Thyroid gland (tissue), 4 donors: ENCODE data around the gene SERPINA4. TPM values are rescaled to one million over a fixed set of nuclear protein-coding genes. Genes with fewer than 3 reads are reported as not detected.

Experiments
- DNase-seq, 2 donors: peaks; one replicate each; pipeline ENCODE4 v3.0.0-alpha.2; 2019
- H3K27ac ChIP-seq, 3 donors: fragments of 200-600 bp; sonication (generic); 1 replicate in 2 of 3; 2 replicates in 1 of 3; pipeline ENCODE4 v1.5.1; 2016 to 2019; ENCODE audit warnings: mild to moderate bottlenecking in 1 of 3, moderate library complexity in 1 of 3
- H3K27me3 ChIP-seq: fragments of 200-600 bp; sonication (generic); one replicate; pipeline ENCODE4 v1.5.1; 2019
- H3K36me3 ChIP-seq, 2 donors: fragments of 200-600 bp; sonication (generic); one replicate each; pipeline ENCODE4 v1.5.1; 2016 to 2019
- H3K4me1 ChIP-seq, 2 donors: fragments of 200-600 bp; sonication (generic); one replicate each; pipeline ENCODE4 v1.5.1; 2017 to 2019
- H3K4me3 ChIP-seq, 3 donors: fragments of 200-600 bp; sonication (generic); replicated peaks in 1 of 3; 1 replicate in 2 of 3; 2 replicates in 1 of 3; pipeline ENCODE4 v1.5.1; 2016; ENCODE audit warnings: mild to moderate bottlenecking in 1 of 3
- H3K9me3 ChIP-seq: fragments of 200-600 bp; sonication (generic); one replicate; pipeline ENCODE4 v1.5.1; 2017
- CTCF ChIP-seq, 6 experiments: fragments of 200-600 bp in 3 of 6; fragments of 450-650 bp in 3 of 6; sonication (generic) in 3 of 6; IDR thresholded peaks; one replicate each; pipeline ENCODE4 v1.5.1; 2016 to 2019; ENCODE audit warnings: antibody characterized with exemption in 6 of 6, mild to moderate bottlenecking in 2 of 6, inconsistent platforms in 1 of 6, moderate library complexity in 1 of 6
- POLR2A ChIP-seq, 2 donors: fragments of 450-650 bp; IDR thresholded peaks; one replicate each; pipeline ENCODE4 v1.6.1; 2017; ENCODE audit warnings: antibody characterized with exemption in 2 of 2, mild to moderate bottlenecking in 2 of 2, moderate library complexity in 1 of 2
- WGBS, 2 donors: methylation state at CpG; one replicate each; pipeline ENCODE4 v1.1.5; 2017; 5-methylcytosine and 5-hydroxymethylcytosine counted together
- intact Hi-C: fragments of 100-400 bp; cut with DNase I; formaldehyde crosslinking; loops from one replicate; pipeline ENCODE4 v1.15.1; 2023
- total RNA-seq, 4 donors: library from RNA; depleted of rRNA; stranded (reverse); fragments of >200 nt; gene quantifications; one replicate each; pipeline ENCODE4 v1.2.3, GENCODE V29; 2016

Gene SERPINA4
- total RNA-seq, 4 donors from 2014 or later, result not detected

- Histone ChIP-seq H3K4me1 (no peaks in the 10 kb centered on the region), H3K4me3 (no peak overlapping the region), H3K27me3 (no peaks in the 10 kb centered on the region), H3K9me3 (no peaks in the 10 kb centered on the region), H3K27ac (no peak overlapping the region), H3K36me3 (no peaks in the 10 kb centered on the region)
- TF ChIP-seq POLR2A (IDR thresholded peaks at IDR 0.05), result no peak
- no peak for TF ChIP-seq CTCF (IDR thresholded peaks at IDR 0.05)
- no peak for DNase-seq
- intact Hi-C loops, result no loop called here
These were observed 29.8 kb downstream of the SERPINA4 start for GRCh38 chr14:94591073-94591472.

GRCh38 chr14:94591871-94592270, 30.6 kb downstream of the SERPINA4 start:
- Histone ChIP-seq H3K9me3 (no peaks in the 10 kb centered on the region), H3K27ac (no peak overlapping the region), H3K4me1 (no peaks in the 10 kb centered on the region), H3K4me3 (no peak overlapping the region), H3K27me3 (no peaks in the 10 kb centered on the region), H3K36me3 (no peaks in the 10 kb centered on the region)
- no peak for DNase-seq
- WGBS, 2 donors, result 86 to 94% methylated on average over 7 to 8 of the region's 8 CpGs
- TF ChIP-seq POLR2A (IDR thresholded peaks at IDR 0.05), result no peak
- TF ChIP-seq CTCF (IDR thresholded peaks at IDR 0.05), result no peak
- intact Hi-C loops, result no loop called here

GRCh38 chr14:94592457-94592856, 31.2 kb downstream of the SERPINA4 start:
- Histone ChIP-seq H3K9me3 (no peaks in the 10 kb centered on the region), H3K27me3 (no peaks in the 10 kb centered on the region), H3K36me3 (no peaks in the 10 kb centered on the region), H3K27ac (no peak overlapping the region), H3K4me3 (no peak overlapping the region), H3K4me1 (no peaks in the 10 kb centered on the region)
- no peak for TF ChIP-seq CTCF (IDR thresholded peaks at IDR 0.05)
- intact Hi-C loops, result no loop called here
- no peak for DNase-seq

- WGBS, 2 donors, result 67 to 93% methylated on average over 3 of the region's 3 CpGs
- TF ChIP-seq POLR2A (IDR thresholded peaks at IDR 0.05) (no peak), CTCF (IDR thresholded peaks at IDR 0.05) (no peak)
- H3K4me1 ChIP-seq, result no peaks in the 10 kb centered on the region
- H3K27me3 ChIP-seq, result no peaks in the 10 kb centered on the region
- no peaks in the 10 kb centered on the region for H3K9me3 ChIP-seq
- DNase-seq, result no peak
- intact Hi-C loops, result no loop called here
- H3K36me3 ChIP-seq, result no peaks in the 10 kb centered on the region
- no peak overlapping the region for H3K27ac ChIP-seq
- H3K4me3 ChIP-seq, result no peak overlapping the region
These were observed 32.1 kb downstream of the SERPINA4 start for GRCh38 chr14:94593376-94593748.

GRCh38 chr14:94593749-94594431, 32.6 kb downstream of the SERPINA4 start:
- Histone ChIP-seq H3K9me3 (no peaks in the 10 kb centered on the region), H3K27ac (no peak overlapping the region), H3K4me3 (no peak overlapping the region), H3K4me1 (peaks cover 0 to 5% of the 10 kb centered on the region in 2 donors), H3K27me3 (no peaks in the 10 kb centered on the region), H3K36me3 (no peaks in the 10 kb centered on the region)
- intact Hi-C loops, result no loop called here
- TF ChIP-seq POLR2A (IDR thresholded peaks at IDR 0.05) (no peak), CTCF (IDR thresholded peaks at IDR 0.05) (no peak)
- DNase-seq, result no peak
- WGBS, 2 donors, result 83% methylated on average over 4 of the region's 4 CpGs
